ENCODE data around the gene SMC1A.

The SMC1A gene

GRCh38 chrX:53422086-53422860, at the start of gene SMC1A:
Gene SMC1A (minus strand): TSS chrX:53422654. CDS start chrX:53422600, 54 bp downstream.
- peak within 1 kb of the TSS; percentile 99 for H3K27ac ChIP-seq (ENCODE audit: extremely low read depth, low read depth, low read length)
- H3K4me1 ChIP-seq (ENCODE audit: control insufficient read depth, insufficient read depth, low read length): peaks cover 6% of the 10 kb centered on the region
- no peaks in the 10 kb centered on the region for H3K9me3 ChIP-seq (ENCODE audit: control insufficient read depth, insufficient read depth, low read depth, low read length)
- peaks cover 22 to 32% of the 10 kb centered on the region in 2 experiments for H3K36me3 ChIP-seq (ENCODE audit: control insufficient read depth in 2 of 2, insufficient read depth in 1 of 2, low read length in 2 of 2)
- H3K4me3 ChIP-seq (ENCODE audit: low read depth, low read length): peak within 1 kb of the TSS; percentile 76
- ChIA-PET CTCF (interaction anchor here (1.3 to 9.1 kb wide), 8 partner anchors 10 to 138 kb away, joined by 3 to 87 read pairs (median 13); partner anchors contain the start of gene HSD17B10), POLR2A (interaction anchor here (0.6 to 4.1 kb wide), 37 partner anchors 8 to 622 kb away, joined by 3 to 47 read pairs (median 6); partner anchors contain the start of genes HSD17B10, HUWE1, IQSEC2 and KDM5C)
- no peak for TF ChIP-seq ZNF837 (tag by site-specific recombination; IDR thresholded peaks at IDR 0.05)
- TF ChIP-seq ZNF664 (tag by site-specific recombination; IDR thresholded peaks at IDR 0.05): no peak
- TF ChIP-seq SALL2 (tag by site-specific recombination; IDR thresholded peaks at IDR 0.05; ENCODE audit: borderline replicate concordance): no peak
- no peak for TF ChIP-seq ZBTB17 (tag by site-specific recombination; IDR thresholded peaks at IDR 0.05)
- peak; percentile 36; the same call in 1 of the 2 replicates for TF ChIP-seq KLF1 (tag by site-specific recombination; IDR thresholded peaks at IDR 0.05)
- TF ChIP-seq ZNF596 (tag by site-specific recombination; IDR thresholded peaks at IDR 0.05): no peak; the same call in 1 of the 2 replicates
- no peak for TF ChIP-seq ZNF302 (tag by site-specific recombination; IDR thresholded peaks at IDR 0.05; ENCODE audit: low read depth)
- TF ChIP-seq ZNF747 (tag by site-specific recombination; IDR thresholded peaks at IDR 0.05): no peak
- TF ChIP-seq ZNF623 (tag by site-specific recombination; IDR thresholded peaks at IDR 0.05): peak; percentile 37
- no peak for TF ChIP-seq ZNF549 (tag by site-specific recombination; IDR thresholded peaks at IDR 0.05)
- peak; percentile 73; the same call in 1 of the 2 replicates for TF ChIP-seq ZBTB7A (tag by site-specific recombination; IDR thresholded peaks at IDR 0.05; ENCODE audit: low read depth)
- peak; percentile 97 for TF ChIP-seq ZEB2 (tag by site-specific recombination; IDR thresholded peaks at IDR 0.05)
- TF ChIP-seq ZBTB21 (tag by site-specific recombination; IDR thresholded peaks at IDR 0.05): no peak; the same call in 1 of the 2 replicates
- TF ChIP-seq ZNF521 (tag by site-specific recombination; IDR thresholded peaks at IDR 0.05): no peak
- no peak for TF ChIP-seq ZNF510 (tag by site-specific recombination; IDR thresholded peaks at IDR 0.05; ENCODE audit: insufficient replicate concordance)
- TF ChIP-seq ZNF701 (tag by site-specific recombination; IDR thresholded peaks at IDR 0.05): no peak
- TF ChIP-seq GLIS1 (tag by site-specific recombination; IDR thresholded peaks at IDR 0.05): peak; percentile 81
- TF ChIP-seq YY1 (tag by site-specific recombination; IDR thresholded peaks at IDR 0.05): peak; percentile 89
- TF ChIP-seq SCRT2 (tag by site-specific recombination; IDR thresholded peaks at IDR 0.05): no peak
- TF ChIP-seq ATF2 (tag by site-specific recombination; IDR thresholded peaks at IDR 0.05; ENCODE audit: low read depth): no peak
- no peak for TF ChIP-seq PRDM2 (tag by site-specific recombination; IDR thresholded peaks at IDR 0.05; ENCODE audit: borderline replicate concordance)
- TF ChIP-seq ZNF792 (tag by site-specific recombination; IDR thresholded peaks at IDR 0.05): no peak; the same call in 1 of the 2 replicates
- no peak for TF ChIP-seq ZNF560 (tag by site-specific recombination; IDR thresholded peaks at IDR 0.05; ENCODE audit: borderline replicate concordance)
- TF ChIP-seq ZNF157 (tag by site-specific recombination; IDR thresholded peaks at IDR 0.05): no peak
- TF ChIP-seq ZNF561 (tag by site-specific recombination; IDR thresholded peaks at IDR 0.05; ENCODE audit: borderline replicate concordance): peak; percentile 68; the same call in 1 of the 2 replicates
- no peak; the same call in 1 of the 2 replicates for TF ChIP-seq ZSCAN18 (tag by site-specific recombination; IDR thresholded peaks at IDR 0.05)
- TF ChIP-seq PRDM6 (tag by site-specific recombination; IDR thresholded peaks at IDR 0.05): no peak
- no peak for TF ChIP-seq ZNF670 (tag by site-specific recombination; IDR thresholded peaks at IDR 0.05; ENCODE audit: low read depth)
